Measurements from ENCODE around the gene GPRIN3.

The GPRIN3 gene

DNA sequence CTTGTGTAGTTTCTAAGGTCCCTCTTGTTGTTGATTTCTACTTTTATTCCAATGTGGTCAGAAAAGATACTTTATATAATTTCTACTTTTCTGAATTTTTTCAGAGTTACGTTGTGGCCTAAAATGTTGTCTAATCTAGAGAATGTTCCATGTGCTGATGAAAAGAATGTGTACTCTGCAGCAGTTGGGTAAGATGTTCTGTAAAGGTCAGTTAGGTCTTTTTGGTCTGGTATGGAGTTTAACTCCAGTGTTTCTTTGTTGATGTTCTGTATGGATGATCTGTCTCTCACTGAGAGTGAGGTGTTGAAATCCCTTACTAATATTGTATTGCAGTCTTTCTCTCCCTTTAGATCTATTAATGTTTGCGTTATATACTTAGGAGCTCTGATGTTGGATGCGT lies 37.0 kb upstream of the GPRIN3 start:
- DNase-seq (no peak), ATAC-seq (ENCODE audit: insufficient read depth, low read depth) (no peak)
- Histone ChIP-seq H3K27me3 (ENCODE audit: insufficient read depth, low read length, poor library complexity) (no peaks in the 10 kb centered on the region), H3K9me3 (ENCODE audit: insufficient read depth, low read length, severe bottlenecking) (no peaks in the 10 kb centered on the region), H3K4me3 (ENCODE audit: low read depth in 1 of 2, low read length in 2 of 2) (no peak overlapping the region), H4K20me1 (ENCODE audit: insufficient read depth, low read length) (no peaks in the 10 kb centered on the region), H3K9ac (ENCODE audit: low read depth, low read length) (no peak overlapping the region), H3K79me2 (ENCODE audit: insufficient read depth, low read length) (no peaks in the 10 kb centered on the region), H3K36me3 (ENCODE audit: insufficient read depth, low read length) (no peaks in the 10 kb centered on the region), H3K27ac (ENCODE audit: low read length) (no peak overlapping the region), H2AFZ (ENCODE audit: low read depth, low read length) (no peak overlapping the region), H3K4me1 (ENCODE audit: insufficient read depth, low read length) (no peaks in the 10 kb centered on the region), H3K4me2 (ENCODE audit: insufficient read depth, low read length) (no peak overlapping the region)
- TF ChIP-seq, protein P1, sequence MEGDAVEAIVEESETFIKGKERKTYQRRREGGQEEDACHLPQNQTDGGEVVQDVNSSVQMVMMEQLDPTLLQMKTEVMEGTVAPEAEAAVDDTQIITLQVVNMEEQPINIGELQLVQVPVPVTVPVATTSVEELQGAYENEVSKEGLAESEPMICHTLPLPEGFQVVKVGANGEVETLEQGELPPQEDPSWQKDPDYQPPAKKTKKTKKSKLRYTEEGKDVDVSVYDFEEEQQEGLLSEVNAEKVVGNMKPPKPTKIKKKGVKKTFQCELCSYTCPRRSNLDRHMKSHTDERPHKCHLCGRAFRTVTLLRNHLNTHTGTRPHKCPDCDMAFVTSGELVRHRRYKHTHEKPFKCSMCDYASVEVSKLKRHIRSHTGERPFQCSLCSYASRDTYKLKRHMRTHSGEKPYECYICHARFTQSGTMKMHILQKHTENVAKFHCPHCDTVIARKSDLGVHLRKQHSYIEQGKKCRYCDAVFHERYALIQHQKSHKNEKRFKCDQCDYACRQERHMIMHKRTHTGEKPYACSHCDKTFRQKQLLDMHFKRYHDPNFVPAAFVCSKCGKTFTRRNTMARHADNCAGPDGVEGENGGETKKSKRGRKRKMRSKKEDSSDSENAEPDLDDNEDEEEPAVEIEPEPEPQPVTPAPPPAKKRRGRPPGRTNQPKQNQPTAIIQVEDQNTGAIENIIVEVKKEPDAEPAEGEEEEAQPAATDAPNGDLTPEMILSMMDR (IDR thresholded peaks at IDR 0.05; ENCODE audit: borderline replicate concordance, extremely low read depth, low read length, poor library complexity, severe bottlenecking) = no peak
- TF ChIP-seq EZH2 (IDR thresholded peaks at IDR 0.05; ENCODE audit: borderline replicate concordance, low read depth, low read length, severe bottlenecking) = no peak

DNA sequence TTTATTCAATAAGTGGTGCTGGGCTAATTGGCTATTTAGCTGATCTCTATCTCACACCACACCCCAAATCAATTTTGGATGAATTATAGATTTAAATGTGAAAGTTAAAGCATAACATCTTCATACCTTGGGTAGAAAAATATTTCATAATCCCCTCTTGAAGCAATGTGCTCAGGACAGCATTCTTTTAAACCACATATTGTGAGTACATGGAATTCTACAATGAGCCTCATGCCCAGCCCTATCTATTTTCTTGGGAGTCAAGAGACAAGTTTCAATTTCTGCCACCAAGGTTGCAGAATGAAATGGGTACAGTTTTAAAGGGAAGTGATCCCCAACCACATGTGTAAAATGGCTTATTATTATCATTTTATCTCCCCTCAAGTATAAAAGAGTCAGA lies 30.6 kb upstream of the GPRIN3 start:
- H2AFZ ChIP-seq (ENCODE audit: low read depth, low read length) = no peak overlapping the region
- H3K27ac ChIP-seq (ENCODE audit: low read length) = no peak overlapping the region
- no peak for DNase-seq
- peaks cover 3% of the 10 kb centered on the region for H3K27me3 ChIP-seq (ENCODE audit: insufficient read depth, low read length, poor library complexity)
- H3K4me2 ChIP-seq (ENCODE audit: insufficient read depth, low read length) = no peak overlapping the region
- no peak overlapping the region for H3K9ac ChIP-seq (ENCODE audit: low read depth, low read length)
- no peaks in the 10 kb centered on the region for H3K4me1 ChIP-seq (ENCODE audit: insufficient read depth, low read length)
- no peaks in the 10 kb centered on the region for H3K79me2 ChIP-seq (ENCODE audit: insufficient read depth, low read length)
- H3K4me3 ChIP-seq (ENCODE audit: low read depth in 1 of 2, low read length in 2 of 2) = no peak overlapping the region
- TF ChIP-seq, protein P1 (IDR thresholded peaks at IDR 0.05; ENCODE audit: borderline replicate concordance, extremely low read depth, low read length, poor library complexity, severe bottlenecking) = no peak
- TF ChIP-seq EZH2 (IDR thresholded peaks at IDR 0.05; ENCODE audit: borderline replicate concordance, low read depth, low read length, severe bottlenecking) = no peak
- no peaks in the 10 kb centered on the region for H3K9me3 ChIP-seq (ENCODE audit: insufficient read depth, low read length, severe bottlenecking)
- ATAC-seq (ENCODE audit: insufficient read depth, low read depth) = no peak
- H4K20me1 ChIP-seq (ENCODE audit: insufficient read depth, low read length) = no peaks in the 10 kb centered on the region
- no peaks in the 10 kb centered on the region for H3K36me3 ChIP-seq (ENCODE audit: insufficient read depth, low read length)

DNA sequence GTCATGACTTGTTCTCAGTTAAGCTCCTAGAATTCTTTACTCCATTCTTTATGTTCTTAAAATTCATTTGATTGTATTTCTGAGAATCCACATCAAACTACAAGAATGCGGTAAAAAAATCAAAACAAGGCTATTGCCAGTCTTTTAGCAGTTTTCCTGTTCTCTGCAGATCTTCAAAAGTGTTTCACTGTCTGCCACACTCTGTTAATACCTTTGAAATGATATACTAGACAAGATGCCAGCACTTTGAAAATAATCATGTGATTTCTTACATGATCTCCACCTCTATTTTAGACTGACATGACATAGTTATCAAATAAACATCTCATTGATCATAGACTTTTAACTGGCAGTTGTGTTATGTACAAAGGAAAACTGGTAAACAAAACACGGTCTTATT lies 30.1 kb upstream of the GPRIN3 start:
- H3K36me3 ChIP-seq (ENCODE audit: insufficient read depth, low read length) = no peaks in the 10 kb centered on the region
- no peak overlapping the region for H3K9ac ChIP-seq (ENCODE audit: low read depth, low read length)
- ATAC-seq (ENCODE audit: insufficient read depth, low read depth) (no peak), DNase-seq (no peak)
- H3K27ac ChIP-seq (ENCODE audit: low read length) = no peak overlapping the region
- H3K4me2 ChIP-seq (ENCODE audit: insufficient read depth, low read length) = no peak overlapping the region
- TF ChIP-seq, protein P1 (IDR thresholded peaks at IDR 0.05; ENCODE audit: borderline replicate concordance, extremely low read depth, low read length, poor library complexity, severe bottlenecking) = no peak
- no peak for TF ChIP-seq EZH2 (IDR thresholded peaks at IDR 0.05; ENCODE audit: borderline replicate concordance, low read depth, low read length, severe bottlenecking)
- H3K27me3 ChIP-seq (ENCODE audit: insufficient read depth, low read length, poor library complexity) = peaks cover 3% of the 10 kb centered on the region
- H3K79me2 ChIP-seq (ENCODE audit: insufficient read depth, low read length) = no peaks in the 10 kb centered on the region
- H4K20me1 ChIP-seq (ENCODE audit: insufficient read depth, low read length) = no peaks in the 10 kb centered on the region
- no peak overlapping the region for H2AFZ ChIP-seq (ENCODE audit: low read depth, low read length)
- no peaks in the 10 kb centered on the region for H3K9me3 ChIP-seq (ENCODE audit: insufficient read depth, low read length, severe bottlenecking)
- H3K4me1 ChIP-seq (ENCODE audit: insufficient read depth, low read length) = no peaks in the 10 kb centered on the region
- H3K4me3 ChIP-seq (ENCODE audit: low read depth in 1 of 2, low read length in 2 of 2) = no peak overlapping the region

Measured in DND-41 (cell line).